Transverse colon (tissue), 4 donors: ENCODE measurements around the gene ATP5PO. TPM values are rescaled to one million over a fixed set of nuclear protein-coding genes. Genes with fewer than 3 reads are reported as not detected.

Source experiments
- DNase-seq: peaks from one replicate; pipeline ENCODE4 v3.0.0-alpha.2; 2019
- H3K27ac ChIP-seq, 4 donors: fragments of 200-600 bp; sonication (generic); 2 replicates each; pipeline ENCODE4 v1.5.1; 2016 to 2018; ENCODE audit warnings: inconsistent platforms in 4 of 4
- H3K27me3 ChIP-seq: fragments of 200-600 bp; sonication (generic); 2 replicates; pipeline ENCODE4 v1.5.1; 2017; ENCODE audit warnings: inconsistent platforms
- H3K36me3 ChIP-seq, 4 donors: fragments of 200-600 bp; sonication (generic); 2 replicates each; pipeline ENCODE4 v1.5.1; 2017 to 2019; ENCODE audit warnings: inconsistent platforms in 4 of 4
- H3K4me1 ChIP-seq, 4 donors: fragments of 200-600 bp; sonication (generic); 2 replicates each; pipeline ENCODE4 v1.5.1; 2017 to 2020; ENCODE audit warnings: inconsistent platforms in 4 of 4
- H3K4me3 ChIP-seq, 4 donors: fragments of 200-600 bp; sonication (generic); 1 replicate in 1 of 4; 2 replicates in 3 of 4; pipeline versions ENCODE4 v1.5.1 to v1.6.1; 2017 to 2019; ENCODE audit warnings: inconsistent platforms in 4 of 4
- H3K9me3 ChIP-seq, 2 donors: fragments of 200-600 bp; sonication (generic); 2 replicates each; pipeline ENCODE4 v1.5.1; 2017 to 2019; ENCODE audit warnings: inconsistent platforms in 2 of 2
- EP300 ChIP-seq: sonication (generic); formaldehyde crosslinking; IDR thresholded peaks from one replicate; pipeline ENCODE4 v1.6.1; 2017; ENCODE audit warnings: antibody characterized with exemption, low read depth
- POLR2A ChIP-seq: fragments of 450-650 bp; IDR thresholded peaks from one replicate; pipeline ENCODE4 v1.6.1; 2016; ENCODE audit warnings: antibody characterized with exemption, mild to moderate bottlenecking, moderate library complexity
- POLR2AphosphoS5 ChIP-seq, 3 donors: sonication (generic); formaldehyde crosslinking; IDR thresholded peaks; one replicate each; pipeline ENCODE4 v1.6.1; 2016; ENCODE audit warnings: antibody characterized with exemption in 3 of 3
- WGBS, 2 donors: methylation state at CpG; one replicate each; pipeline ENCODE4 v1.1.5; 2018; ENCODE audit warnings: low coverage in 1 of 2; 5-methylcytosine and 5-hydroxymethylcytosine counted together
- in situ Hi-C, 4 donors: fragments of 200-750 bp; cut with MboI; loops; one replicate each; pipeline versions ENCODE4 v1.15.0 to v1.15.1; 2017; ENCODE audit warnings: low sequenced_read_pairs in 3 of 4, low pct_ligation_motif_present in 1 of 4, low pct_unique_long_range_greater_than_20kb in 1 of 4
- intact Hi-C: fragments of 100-400 bp; cut with DNase I; formaldehyde crosslinking; loops from one replicate; pipeline ENCODE4 v1.15.1; 2023; ENCODE audit warnings: low total_unique reads
- total RNA-seq, 4 donors: library from RNA; depleted of rRNA; stranded (reverse); fragments of >200 nt; gene quantifications; one replicate each; pipeline ENCODE4 v1.1.0, GENCODE V29; 2016
- TF ChIP-seq, protein P1 (sequence below), 5 experiments: fragments of 200-600 bp in 3 of 5; fragments of 450-650 bp in 2 of 5; sonication (generic) in 3 of 5; IDR thresholded peaks; 1 replicate in 2 of 5; 2 replicates in 3 of 5; pipeline ENCODE4 v1.5.1; 2016 to 2017; ENCODE audit warnings: antibody characterized with exemption in 5 of 5, inconsistent platforms in 3 of 5, mild to moderate bottlenecking in 2 of 5, moderate library complexity in 1 of 5

ATP5PO gene
- total RNA-seq, 4 donors from 2014 or later, result 65.1 to 375 (median 193) TPM

DNA sequence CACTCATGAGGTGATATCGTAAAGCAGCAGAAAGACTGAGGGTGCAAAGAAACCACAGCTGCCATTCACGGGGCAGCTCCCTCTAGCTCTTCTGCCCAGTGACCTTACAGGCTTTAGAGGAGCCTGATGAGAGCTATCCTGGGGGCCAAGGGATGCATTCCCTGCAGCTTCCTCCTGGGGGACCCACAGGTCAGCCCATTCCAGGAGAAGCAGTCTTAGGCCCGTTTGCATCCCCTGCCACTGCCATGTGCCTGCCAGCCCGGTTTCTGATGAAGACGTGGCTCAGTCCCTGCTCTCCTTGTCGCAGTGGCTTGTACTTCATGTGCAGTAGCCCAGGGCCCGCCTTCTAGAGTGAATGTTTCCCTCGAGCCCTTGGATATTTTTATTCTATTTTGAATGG, 22.8 kb downstream of the ATP5PO start:
- in situ Hi-C loops, result loop anchor here in 1 of 4 donors (25.0 kb wide), 1 partner anchor 231 kb away; no protein-coding TSS in a partner anchor
- H3K27ac ChIP-seq, result no peak overlapping the region
- intact Hi-C loops, result no loop called here
- H3K4me3 ChIP-seq, result no peak overlapping the region
- DNase-seq, result no peak
- TF ChIP-seq, protein P1, sequence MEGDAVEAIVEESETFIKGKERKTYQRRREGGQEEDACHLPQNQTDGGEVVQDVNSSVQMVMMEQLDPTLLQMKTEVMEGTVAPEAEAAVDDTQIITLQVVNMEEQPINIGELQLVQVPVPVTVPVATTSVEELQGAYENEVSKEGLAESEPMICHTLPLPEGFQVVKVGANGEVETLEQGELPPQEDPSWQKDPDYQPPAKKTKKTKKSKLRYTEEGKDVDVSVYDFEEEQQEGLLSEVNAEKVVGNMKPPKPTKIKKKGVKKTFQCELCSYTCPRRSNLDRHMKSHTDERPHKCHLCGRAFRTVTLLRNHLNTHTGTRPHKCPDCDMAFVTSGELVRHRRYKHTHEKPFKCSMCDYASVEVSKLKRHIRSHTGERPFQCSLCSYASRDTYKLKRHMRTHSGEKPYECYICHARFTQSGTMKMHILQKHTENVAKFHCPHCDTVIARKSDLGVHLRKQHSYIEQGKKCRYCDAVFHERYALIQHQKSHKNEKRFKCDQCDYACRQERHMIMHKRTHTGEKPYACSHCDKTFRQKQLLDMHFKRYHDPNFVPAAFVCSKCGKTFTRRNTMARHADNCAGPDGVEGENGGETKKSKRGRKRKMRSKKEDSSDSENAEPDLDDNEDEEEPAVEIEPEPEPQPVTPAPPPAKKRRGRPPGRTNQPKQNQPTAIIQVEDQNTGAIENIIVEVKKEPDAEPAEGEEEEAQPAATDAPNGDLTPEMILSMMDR (IDR thresholded peaks at IDR 0.05), result no peak
- no peak for TF ChIP-seq POLR2AphosphoS5 (IDR thresholded peaks at IDR 0.05)
- TF ChIP-seq POLR2A, result no peak
- TF ChIP-seq EP300, result no peak
- H3K27me3 ChIP-seq, result no peaks in the 10 kb centered on the region
- H3K36me3 ChIP-seq, result no peaks in the 10 kb centered on the region
- H3K4me1 ChIP-seq, result peaks cover 0 to 14% (median 9%) of the 10 kb centered on the region in 4 donors
- WGBS, 2 donors, result 84 to 100% methylated on average over 1 to 8 of the region's 8 CpGs
- H3K9me3 ChIP-seq, result no peaks in the 10 kb centered on the region

DNA sequence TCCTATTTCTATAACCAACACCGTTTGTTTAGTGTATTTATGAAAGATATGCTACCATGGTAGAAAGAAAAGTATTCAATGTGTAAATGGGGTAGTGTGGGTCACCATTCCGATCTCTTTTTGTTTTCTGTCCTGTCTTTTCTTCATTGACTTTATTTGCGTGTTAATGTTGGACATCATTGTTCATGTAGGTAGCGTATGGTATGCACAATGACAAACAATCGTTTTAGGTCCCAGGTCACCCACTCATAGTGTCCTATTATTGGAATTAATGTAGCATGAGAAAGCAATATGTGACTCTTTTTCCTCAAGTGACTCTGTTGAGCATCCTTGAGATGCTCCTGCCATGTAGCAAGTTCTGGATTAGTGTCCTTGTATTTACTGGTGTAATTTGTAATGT, 25.4 kb downstream of the ATP5PO start:
- 81 to 93% methylated on average over 5 of the region's 5 CpGs for WGBS, 2 donors
- Histone ChIP-seq H3K27ac (no peak overlapping the region), H3K36me3 (no peaks in the 10 kb centered on the region), H3K4me1 (peaks cover 0 to 14% (median 9%) of the 10 kb centered on the region in 4 donors), H3K4me3 (no peak overlapping the region), H3K27me3 (no peaks in the 10 kb centered on the region), H3K9me3 (no peaks in the 10 kb centered on the region)
- DNase-seq, result no peak
- intact Hi-C loops, result no loop called here
- TF ChIP-seq EP300 (no peak), POLR2AphosphoS5 (IDR thresholded peaks at IDR 0.05) (no peak), POLR2A (no peak)
- TF ChIP-seq, protein P1 (IDR thresholded peaks at IDR 0.05), result no peak
- in situ Hi-C loops, result loop anchor here in 1 of 4 donors (25.0 kb wide), 1 partner anchor 228 kb away; no protein-coding TSS in a partner anchor

DNA sequence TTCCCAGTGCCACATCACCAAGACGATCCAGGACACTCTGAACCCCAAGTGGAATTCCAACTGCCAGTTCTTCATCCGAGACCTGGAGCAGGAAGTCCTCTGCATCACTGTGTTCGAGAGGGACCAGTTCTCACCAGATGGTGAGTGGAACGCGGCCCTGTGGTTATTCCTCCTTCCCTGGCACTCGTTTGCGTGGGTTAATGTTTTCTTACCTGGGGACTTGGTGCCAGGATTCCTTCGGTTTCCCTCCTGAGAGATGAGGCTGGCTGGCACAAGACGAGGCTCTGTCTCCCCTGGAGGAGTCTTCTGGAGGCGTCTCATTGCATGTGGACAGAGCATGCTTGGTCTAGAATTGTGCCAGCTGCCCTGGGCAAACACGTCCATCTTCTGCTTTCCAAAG, 29.3 kb downstream of the ATP5PO start:
- intact Hi-C loops (no loop called here), in situ Hi-C loops (loop anchor here in 1 of 4 donors (25.0 kb wide), 1 partner anchor 224 kb away; no protein-coding TSS in a partner anchor)
- TF ChIP-seq EP300 (no peak), POLR2AphosphoS5 (IDR thresholded peaks at IDR 0.05) (no peak), POLR2A (no peak)
- TF ChIP-seq, protein P1 (IDR thresholded peaks at IDR 0.05), result no peak

DNA sequence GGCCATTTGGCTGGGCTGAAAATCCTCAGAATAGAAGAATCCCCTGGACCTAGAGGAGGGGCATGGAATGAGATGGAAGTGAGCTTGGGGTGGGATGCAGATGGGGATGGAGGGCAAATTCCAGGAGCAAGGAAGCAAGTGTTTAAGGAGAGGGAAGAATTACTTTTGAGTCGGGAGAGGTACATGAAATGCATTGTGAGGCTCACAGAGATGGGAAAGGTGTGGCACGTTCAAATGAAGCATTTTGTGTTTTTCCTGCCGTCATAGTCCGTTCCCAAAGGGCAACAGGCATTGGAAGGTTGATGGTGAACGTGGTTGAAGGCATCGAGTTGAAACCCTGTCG, 30.5 kb downstream of the ATP5PO start:
- in situ Hi-C loops, result loop anchor here in 1 of 4 donors (25.0 kb wide), 1 partner anchor 223 kb away; no protein-coding TSS in a partner anchor
- DNase-seq, result no peak
- Histone ChIP-seq H3K36me3 (no peaks in the 10 kb centered on the region), H3K4me3 (no peak overlapping the region), H3K27ac (no peak overlapping the region), H3K4me1 (no peaks in the 10 kb centered on the region), H3K9me3 (no peaks in the 10 kb centered on the region), H3K27me3 (no peaks in the 10 kb centered on the region)
- intact Hi-C loops, result no loop called here
- WGBS, 2 donors, result 71 to 93% methylated on average over 4 to 7 of the region's 7 CpGs
- no peak for TF ChIP-seq POLR2A
- no peak for TF ChIP-seq POLR2AphosphoS5 (IDR thresholded peaks at IDR 0.05)
- no peak for TF ChIP-seq EP300

More for the DNA sequence above, 29.3 kb downstream of the ATP5PO start:
- no peaks in the 10 kb centered on the region for H3K9me3 ChIP-seq
- H3K4me3 ChIP-seq, result no peak overlapping the region
- H3K27ac ChIP-seq, result no peak overlapping the region
- DNase-seq, result no peak
- no peaks in the 10 kb centered on the region for H3K36me3 ChIP-seq
- 87 to 91% methylated on average over 4 to 11 of the region's 11 CpGs for WGBS, 2 donors
- H3K4me1 ChIP-seq, result no peaks in the 10 kb centered on the region
- H3K27me3 ChIP-seq, result no peaks in the 10 kb centered on the region
